Large intestine (tissue), 12 donors: ENCODE results near the gene RPS6KA5. TPM values are rescaled to one million over a fixed set of nuclear protein-coding genes. Genes with fewer than 3 reads are reported as not detected.
"Not testable (repeated sequence)": the region's sequence is repeated elsewhere in the genome, so short reads cannot be mapped to it uniquely, and the experiment has no call there.

Experiments
- DNase-seq, 2 donors: peaks; one replicate each; pipeline versions ENCODE4 v3.0.0 to v3.0.0-alpha.2; 2013
- H3K27ac ChIP-seq: one replicate; pipeline ENCODE4 v1.5.1; 2013; ENCODE audit warnings: low read length
- H3K27me3 ChIP-seq: 2 replicates; pipeline ENCODE4 v1.6.1; 2013; ENCODE audit warnings: low read length; ENCODE audit not compliant: control insufficient read depth, insufficient read depth
- H3K36me3 ChIP-seq: 2 replicates; pipeline ENCODE4 v1.6.1; 2013; ENCODE audit warnings: low read length; ENCODE audit not compliant: control insufficient read depth, insufficient read depth
- H3K4me1 ChIP-seq: one replicate; pipeline ENCODE4 v1.6.1; 2013; ENCODE audit warnings: low read length; ENCODE audit not compliant: control insufficient read depth, insufficient read depth
- H3K4me3 ChIP-seq: one replicate; pipeline ENCODE4 v1.5.1; 2013; ENCODE audit warnings: low read length
- H3K9me3 ChIP-seq: one replicate; pipeline ENCODE4 v1.6.1; 2013; ENCODE audit warnings: mild to moderate bottlenecking, low read depth, low read length, moderate library complexity; ENCODE audit not compliant: control insufficient read depth
- WGBS: methylation state at CpG from one replicate; pipeline ENCODE4 v1.1.5; 2013; ENCODE audit warnings: low lambda C conversion rate; ENCODE audit not compliant: insufficient coverage; 5-methylcytosine and 5-hydroxymethylcytosine counted together
- long read RNA-seq, 11 donors: transcript quantifications; one replicate each; lab custom pipeline, GENCODE V29; 2026
- polyA plus RNA-seq: library from polyadenylated mRNA; unstranded; fragments of 120-200 nt; gene quantifications from one replicate; pipeline ENCODE4 v1.2.1, GENCODE V29; 2013

Gene RPS6KA5
- 8.6 TPM for polyA plus RNA-seq
- long read RNA-seq, donor 1 = 0 reads
- long read RNA-seq, donor 2 = 0 reads
- long read RNA-seq, donor 3 = 0 reads
- long read RNA-seq, donor 4 = 0 reads
- long read RNA-seq, donor 5 = 0 reads
- long read RNA-seq, donor 6, full-length matches to known transcripts = 1 of 1 reads
- long read RNA-seq, donor 6, partial matches to known transcripts = 0 of 1 reads
- long read RNA-seq, donor 6, other reads (novel, unspliced or antisense) = 0 of 1 reads
- long read RNA-seq, donor 7, full-length matches to known transcripts = 1 of 1 reads
- long read RNA-seq, donor 7, partial matches to known transcripts = 0 of 1 reads
- long read RNA-seq, donor 7, other reads (novel, unspliced or antisense) = 0 of 1 reads
- long read RNA-seq, donor 8, full-length matches to known transcripts = 1 of 1 reads
- long read RNA-seq, donor 8, partial matches to known transcripts = 0 of 1 reads
- long read RNA-seq, donor 8, other reads (novel, unspliced or antisense) = 0 of 1 reads
- long read RNA-seq, donor 9, full-length matches to known transcripts = 1 of 1 reads
- long read RNA-seq, donor 9, partial matches to known transcripts = 0 of 1 reads
- long read RNA-seq, donor 9, other reads (novel, unspliced or antisense) = 0 of 1 reads
- long read RNA-seq, donor 10, full-length matches to known transcripts = 2 of 2 reads
- long read RNA-seq, donor 10, partial matches to known transcripts = 0 of 2 reads
- long read RNA-seq, donor 10, other reads (novel, unspliced or antisense) = 0 of 2 reads
- long read RNA-seq, donor 11, full-length matches to known transcripts = 2 of 2 reads
- long read RNA-seq, donor 11, partial matches to known transcripts = 0 of 2 reads
- long read RNA-seq, donor 11, other reads (novel, unspliced or antisense) = 0 of 2 reads

- peak; percentile 100 for DNase-seq
- no CpG with 5 or more reads among the region's 71 CpGs for WGBS
- H3K27me3 ChIP-seq = no peaks in the 10 kb centered on the region
- peak within 1 kb of the TSS; percentile 99 for H3K27ac ChIP-seq
- H3K4me1 ChIP-seq = peaks cover 19% of the 10 kb centered on the region
- H3K36me3 ChIP-seq = no peaks in the 10 kb centered on the region
- H3K9me3 ChIP-seq = no peaks in the 10 kb centered on the region
- peak within 1 kb of the TSS; percentile 93 for H3K4me3 ChIP-seq
Measured at GRCh38 chr14:91060351-91061055, at the start of gene RPS6KA5. TSS of gene RPS6KA5 (minus strand) at chr14:91060641. CDS start at chr14:91060434, 207 bp downstream.

GRCh38 chr14:91108941-91109611 is 48.6 kb upstream of the RPS6KA5 start:
- peaks cover 3% of the 10 kb centered on the region for H3K9me3 ChIP-seq
- peaks cover 13% of the 10 kb centered on the region for H3K4me1 ChIP-seq
- no peak overlapping the region for H3K4me3 ChIP-seq
- H3K27me3 ChIP-seq = no peaks in the 10 kb centered on the region
- no peak overlapping the region for H3K27ac ChIP-seq
- no CpG with 5 or more reads among the region's 7 CpGs for WGBS
- DNase-seq = no peak
- H3K36me3 ChIP-seq = no peaks in the 10 kb centered on the region

- H3K27me3 ChIP-seq = no peaks in the 10 kb centered on the region
- H3K4me3 ChIP-seq = no peak overlapping the region
- H3K9me3 ChIP-seq = no peaks in the 10 kb centered on the region
- no peak for DNase-seq
- H3K27ac ChIP-seq = no peak overlapping the region
- no peaks in the 10 kb centered on the region for H3K36me3 ChIP-seq
- peaks cover 3% of the 10 kb centered on the region for H3K4me1 ChIP-seq
- 100% methylated on average over 1 of the region's 8 CpGs for WGBS
Measured at GRCh38 chr14:91103116-91103515, 42.7 kb upstream of the RPS6KA5 start.

- Histone ChIP-seq H3K27ac (no peak overlapping the region), H3K9me3 (no peaks in the 10 kb centered on the region), H3K4me3 (no peak overlapping the region), H3K27me3 (no peaks in the 10 kb centered on the region), H3K36me3 (no peaks in the 10 kb centered on the region), H3K4me1 (no peaks in the 10 kb centered on the region)
- no CpG with 5 or more reads among the region's 5 CpGs for WGBS
- no peak for DNase-seq
Measured at GRCh38 chr14:91100102-91100501, 39.7 kb upstream of the RPS6KA5 start.

GRCh38 chr14:91098591-91098990 is 38.1 kb upstream of the RPS6KA5 start:
- no peak for DNase-seq
- Histone ChIP-seq H3K4me1 (no peaks in the 10 kb centered on the region), H3K36me3 (no peaks in the 10 kb centered on the region), H3K27ac (no peak overlapping the region), H3K4me3 (no peak overlapping the region), H3K9me3 (no peaks in the 10 kb centered on the region), H3K27me3 (no peaks in the 10 kb centered on the region)
- WGBS = 100% methylated on average over 1 of the region's 3 CpGs

GRCh38 chr14:91097657-91098056 is 37.2 kb upstream of the RPS6KA5 start:
- not testable (repeated sequence) for DNase-seq, H3K4me1 ChIP-seq, H3K9me3 ChIP-seq, H3K27ac ChIP-seq, H3K36me3 ChIP-seq, H3K27me3 ChIP-seq, H3K4me3 ChIP-seq
- WGBS = no CpG with 5 or more reads among the region's 5 CpGs

- Histone ChIP-seq H3K9me3 (no peaks in the 10 kb centered on the region), H3K36me3 (no peaks in the 10 kb centered on the region), H3K27ac (no peak overlapping the region), H3K27me3 (no peaks in the 10 kb centered on the region), H3K4me3 (no peak overlapping the region), H3K4me1 (peaks cover 21% of the 10 kb centered on the region)
- no peak for DNase-seq
- WGBS = no CpG with 5 or more reads among the region's 8 CpGs
Measured at GRCh38 chr14:91095178-91095577, 34.7 kb upstream of the RPS6KA5 start.

- no peaks in the 10 kb centered on the region for H3K36me3 ChIP-seq
- no CpG with 5 or more reads among the region's 4 CpGs for WGBS
- no peak overlapping the region for H3K27ac ChIP-seq
- H3K4me1 ChIP-seq = peaks cover 25% of the 10 kb centered on the region
- H3K9me3 ChIP-seq = no peaks in the 10 kb centered on the region
- no peaks in the 10 kb centered on the region for H3K27me3 ChIP-seq
- no peak for DNase-seq
- no peak overlapping the region for H3K4me3 ChIP-seq
Measured at GRCh38 chr14:91094772-91095171, 34.3 kb upstream of the RPS6KA5 start.

- WGBS = no CpG with 5 or more reads among the region's 14 CpGs
- not testable (repeated sequence) for DNase-seq, H3K27ac ChIP-seq, H3K27me3 ChIP-seq, H3K4me3 ChIP-seq, H3K9me3 ChIP-seq, H3K36me3 ChIP-seq
- H3K4me1 ChIP-seq = peaks cover 25% of the 10 kb centered on the region
Measured at GRCh38 chr14:91093743-91094472, 33.5 kb upstream of the RPS6KA5 start.
